GM18907 (cell line): ENCODE data around the gene MRPS10.

Experiments used
- ATAC-seq: cut with Tn5 transposase; IDR thresholded peaks from one replicate; pipeline ENCODE4 v1.9.1; 2021; ENCODE audit warnings: mild to moderate bottlenecking, moderate library complexity; ENCODE audit not compliant: unreplicated experiment

Gene MRPS10

GRCh38 chr6:42217519-42218367 is at the start of gene MRPS10:
Gene MRPS10, minus strand, starts transcription at chr6:42217861. Its CDS starts 12 bp downstream, at chr6:42217849.
- peak; percentile 88 for ATAC-seq

DNA sequence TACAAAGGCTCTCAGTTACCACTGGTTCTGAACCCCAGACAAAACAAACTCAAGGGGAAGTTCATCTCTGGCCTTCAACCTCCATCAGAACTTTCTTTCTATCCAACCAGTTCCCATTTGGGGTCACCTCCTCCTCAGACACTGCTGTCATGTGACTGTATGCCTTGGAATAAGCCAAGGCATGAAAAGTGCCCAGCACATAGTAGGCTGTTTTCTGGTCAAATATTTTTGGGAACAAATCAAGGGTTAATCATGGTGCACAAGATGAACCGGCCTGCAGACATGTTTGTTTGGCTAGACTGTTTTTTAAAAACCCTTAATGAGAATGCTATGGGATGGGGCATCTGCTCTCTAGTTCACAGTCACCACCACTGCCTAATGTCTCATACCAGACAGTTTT is 48.9 kb upstream of the MRPS10 start:
- ATAC-seq: no peak

DNA sequence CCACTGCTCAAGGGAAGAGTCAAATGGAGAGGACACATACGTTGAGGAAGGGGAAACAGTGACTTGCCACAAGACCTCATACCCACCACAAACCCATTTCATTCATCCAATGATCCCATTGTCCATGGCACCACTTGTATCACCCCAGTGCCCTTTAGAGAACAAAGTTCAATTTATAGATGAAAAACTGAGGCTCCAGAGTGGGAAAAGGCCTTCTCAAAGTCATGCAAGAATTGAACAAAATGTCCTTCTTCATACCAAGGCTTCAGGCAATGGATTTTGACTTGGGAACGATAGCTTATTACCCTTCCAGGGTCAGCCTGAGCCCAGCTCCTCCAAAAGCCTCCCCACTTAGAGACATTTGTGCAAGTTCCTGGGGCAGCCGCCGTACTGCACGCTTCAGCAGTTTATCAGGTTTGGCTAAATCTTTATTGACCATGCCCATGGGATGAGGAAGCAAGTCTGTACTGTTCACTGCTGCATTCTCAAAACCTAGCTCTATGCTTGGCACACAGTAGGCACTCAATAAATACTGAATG is 47.3 kb upstream of the MRPS10 start:
- no peak for ATAC-seq

DNA sequence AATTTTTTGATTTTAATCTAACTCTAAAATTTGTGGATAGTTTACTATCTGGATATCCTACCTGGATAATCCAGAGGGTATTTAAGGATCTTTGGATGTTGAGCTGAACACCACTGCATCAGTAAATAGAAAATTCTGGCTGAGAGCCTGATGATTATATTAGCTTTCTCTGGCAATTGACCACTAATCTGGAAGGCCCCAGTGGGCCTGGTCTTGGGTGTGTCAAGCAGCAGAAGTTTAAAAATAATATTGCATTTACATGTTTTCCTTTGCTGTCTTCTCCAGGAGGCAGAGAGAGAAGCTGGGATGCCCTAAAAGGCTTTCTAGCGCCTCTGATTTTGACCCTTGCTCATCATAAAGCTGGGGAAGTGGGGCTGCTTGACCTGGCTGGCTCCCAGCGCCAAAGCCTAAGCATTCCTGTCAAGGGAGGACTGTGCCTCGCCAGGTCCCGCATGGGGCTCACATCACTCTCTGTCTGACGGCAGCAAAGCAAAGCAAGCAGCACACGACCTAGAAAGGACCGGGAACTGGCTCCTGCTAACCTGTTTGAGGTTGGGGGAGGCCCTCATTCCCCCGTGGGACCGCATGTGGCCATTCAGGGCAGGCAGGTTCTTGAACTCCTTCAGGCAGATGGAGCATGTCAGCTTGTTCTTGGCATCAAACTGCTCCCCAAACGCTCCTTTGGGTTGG is 46.6 kb upstream of the MRPS10 start:
- no peak for ATAC-seq

- no peak for ATAC-seq
These were observed 45.6 kb upstream of the MRPS10 start for GRCh38 chr6:42263165-42263728.

DNA sequence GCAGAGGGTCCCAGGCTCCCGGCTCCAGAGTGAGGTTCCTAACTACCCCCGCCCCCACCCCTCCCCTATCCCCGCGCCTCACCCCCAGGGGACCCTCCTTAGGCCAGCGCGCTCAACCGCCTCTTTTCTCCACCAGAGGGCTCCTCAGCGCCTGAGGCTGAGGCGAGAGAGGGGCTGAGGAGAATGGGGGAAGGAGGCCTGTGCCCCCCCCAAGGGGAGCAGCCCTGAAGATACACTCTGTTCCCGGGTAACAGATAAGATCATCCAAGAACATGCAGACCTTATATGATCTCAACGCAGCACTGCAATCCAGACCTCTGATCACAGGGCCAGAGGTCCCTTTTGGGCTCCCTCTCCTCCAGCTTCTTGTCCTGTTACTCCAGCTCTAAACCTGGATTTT is 43.3 kb upstream of the MRPS10 start:
- no peak for ATAC-seq

GRCh38 chr6:42260396-42260888 is 42.8 kb upstream of the MRPS10 start:
- ATAC-seq: no peak

DNA sequence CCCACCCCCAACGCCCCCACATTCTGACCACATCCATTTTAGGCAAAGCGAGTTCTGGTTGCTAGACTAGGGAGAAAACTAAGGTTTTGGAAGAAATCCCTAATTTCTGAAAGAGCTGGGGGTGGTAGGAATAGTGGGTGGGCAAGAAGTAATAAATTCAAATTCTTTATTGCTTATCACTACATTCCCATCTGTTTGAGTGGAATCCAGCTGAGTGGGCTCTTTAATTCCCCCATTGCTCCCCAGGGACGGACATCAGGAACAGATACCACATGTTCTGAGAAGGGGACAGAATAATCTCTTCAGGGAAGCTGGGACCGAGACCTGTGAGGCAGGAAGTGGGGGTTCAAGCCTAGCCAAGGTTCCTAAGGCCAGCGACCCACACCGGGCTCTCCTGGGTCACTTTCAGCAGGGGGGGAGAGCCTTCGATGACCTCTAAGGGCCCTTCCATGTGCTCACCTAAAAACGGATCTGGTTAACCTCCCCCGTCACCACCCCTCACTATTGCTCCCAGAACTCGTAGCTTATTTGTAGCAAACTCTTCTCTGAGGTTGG is 42.3 kb upstream of the MRPS10 start:
- no peak for ATAC-seq

DNA sequence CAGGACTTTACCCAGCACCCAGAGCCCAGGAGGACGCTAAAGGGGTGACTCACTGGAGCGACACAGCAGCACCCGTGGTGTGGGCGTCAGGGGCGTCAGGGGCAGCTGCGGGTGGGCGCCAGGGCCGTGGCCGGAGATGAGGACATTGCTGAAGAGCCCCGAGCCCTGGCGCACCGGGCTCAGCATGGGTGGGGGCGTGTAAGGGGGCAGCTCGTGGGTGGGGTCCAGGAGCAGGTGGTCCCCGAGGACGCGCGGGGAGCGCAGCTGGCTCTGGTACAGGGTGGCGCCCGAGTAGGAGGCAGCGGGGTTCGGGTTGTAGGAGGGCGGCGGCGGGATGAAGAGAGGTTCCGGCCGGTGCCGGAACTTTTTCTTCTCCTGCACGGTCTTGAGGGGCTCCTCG is 41.6 kb upstream of the MRPS10 start:
- no peak for ATAC-seq

DNA sequence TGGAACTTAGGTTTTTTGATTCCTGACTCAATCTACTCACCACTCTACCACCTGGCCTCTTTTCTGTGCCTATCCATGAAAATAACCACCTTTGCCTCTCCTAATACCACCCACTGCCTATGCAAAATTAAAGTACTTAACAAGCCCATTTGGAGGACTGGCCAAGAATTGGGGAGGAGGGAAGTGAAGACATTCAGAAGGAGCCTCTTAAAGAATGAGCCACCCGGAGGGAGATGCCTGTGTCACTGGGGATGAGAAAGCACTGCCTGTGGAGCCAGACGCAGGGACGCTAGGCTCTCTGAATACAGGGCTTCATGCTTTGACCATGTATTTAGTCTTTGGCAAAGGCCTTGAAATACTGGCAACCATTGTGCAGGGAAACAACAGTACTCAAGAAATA is 40.0 kb upstream of the MRPS10 start:
- ATAC-seq: no peak

DNA sequence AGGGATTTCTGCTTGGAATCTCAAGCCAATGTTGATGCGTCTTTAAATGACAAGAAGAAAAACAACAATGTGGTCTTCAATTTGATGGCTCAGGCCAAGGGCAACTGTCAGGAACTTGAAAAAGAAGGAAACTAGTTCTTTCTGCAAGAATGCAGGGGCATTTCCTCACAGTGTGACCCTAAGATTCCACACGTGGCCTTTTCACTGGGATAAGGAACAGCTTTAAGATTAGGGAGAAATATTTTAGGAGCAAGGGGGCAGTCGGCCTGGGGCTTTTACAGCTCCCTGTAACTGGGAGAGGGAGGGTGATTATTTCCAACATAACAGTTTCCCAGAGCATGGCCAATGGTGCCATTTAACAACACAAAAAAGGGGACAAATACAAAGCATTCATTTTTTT is 39.4 kb upstream of the MRPS10 start:
- no peak for ATAC-seq

DNA sequence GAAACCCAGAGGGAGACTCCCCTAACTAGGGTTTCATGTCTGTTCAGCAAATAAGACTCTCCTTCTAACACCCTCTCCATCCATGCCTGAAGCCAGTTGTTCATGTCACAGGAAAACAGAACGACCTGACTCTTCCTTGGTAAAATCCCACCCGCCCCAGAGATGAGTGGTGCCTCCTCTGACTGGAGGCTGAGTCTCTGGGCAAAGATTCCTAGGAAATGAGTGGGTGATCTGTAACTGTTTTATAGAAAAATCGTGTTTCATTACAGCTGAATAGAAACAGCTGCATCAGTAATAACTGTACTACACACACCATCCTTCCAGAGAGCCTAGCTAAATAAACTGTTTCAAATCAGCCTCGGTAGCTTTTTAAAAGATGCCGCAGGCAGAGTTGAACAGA is 37.4 kb upstream of the MRPS10 start:
- no peak for ATAC-seq

DNA sequence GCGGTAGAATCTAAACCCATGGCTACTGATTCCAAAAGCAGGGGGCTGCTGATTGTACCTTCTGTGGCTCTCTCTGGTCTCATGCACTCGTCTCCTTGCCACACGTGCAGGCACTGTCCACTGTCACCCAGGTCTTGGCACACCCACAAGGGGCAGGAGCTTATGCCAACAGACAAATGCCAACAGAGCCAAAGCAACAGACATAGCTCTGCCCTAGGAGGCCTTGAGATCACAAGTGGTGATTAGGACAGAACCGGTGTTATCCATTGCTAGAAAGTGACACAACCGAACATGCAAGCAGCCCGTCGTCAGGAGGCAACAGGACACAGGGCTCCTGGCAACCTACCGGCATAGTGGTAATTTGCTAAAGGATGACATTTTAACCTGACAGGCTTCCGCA is 36.8 kb upstream of the MRPS10 start:
- no peak for ATAC-seq

DNA sequence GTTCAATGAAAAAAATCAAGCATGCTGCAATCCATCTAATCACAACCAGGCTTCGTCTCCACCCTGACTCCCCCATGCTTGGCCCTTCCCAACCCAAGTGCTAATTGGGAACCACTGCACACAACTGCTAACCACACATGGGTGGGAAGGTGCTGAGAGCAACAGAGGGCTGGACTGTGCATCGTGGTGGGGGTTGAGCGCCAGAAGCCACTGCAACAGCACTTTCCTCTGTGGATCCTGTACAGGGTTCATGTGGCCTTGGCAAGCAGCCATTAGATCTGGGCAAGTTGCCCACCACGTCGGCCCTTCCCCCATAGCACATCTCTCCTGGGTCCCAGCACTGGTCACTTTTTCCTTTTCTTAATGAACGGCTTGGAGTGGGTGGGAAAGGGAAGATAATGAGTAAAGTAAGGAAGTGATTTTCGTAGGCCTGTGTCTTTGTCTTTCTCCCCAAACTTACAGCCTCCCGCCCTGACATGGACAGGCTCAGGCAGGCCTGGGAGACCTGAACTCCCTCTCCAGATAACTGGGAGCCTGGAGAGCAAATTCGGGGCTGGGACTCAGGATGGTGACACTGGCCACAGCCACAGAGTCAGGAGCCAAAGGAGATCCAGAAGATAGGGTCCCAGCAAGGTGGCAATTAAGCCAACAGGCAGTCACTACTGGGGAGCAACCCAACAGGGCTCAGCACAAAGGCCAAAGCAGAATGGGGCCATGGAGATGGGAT is 34.4 kb upstream of the MRPS10 start:
- no peak for ATAC-seq

DNA sequence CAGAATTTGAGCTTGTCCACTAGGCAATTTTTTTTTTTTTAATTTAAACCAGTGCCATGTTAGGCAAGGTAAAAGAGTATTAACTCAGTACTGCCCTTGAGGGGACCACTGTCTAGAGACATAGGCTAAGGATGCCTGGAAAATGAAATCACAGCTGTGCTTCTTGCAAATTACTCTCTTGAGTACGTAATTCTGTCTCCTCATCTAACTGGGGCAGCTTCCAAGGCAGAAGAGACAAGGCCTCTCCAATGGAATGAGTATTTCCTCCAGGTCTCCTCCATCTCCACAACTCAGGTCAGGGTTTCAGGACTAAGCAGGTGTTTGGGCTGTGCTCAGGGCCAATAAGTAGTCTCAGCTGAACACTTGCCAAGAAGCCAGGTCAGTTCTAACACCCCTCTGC is 33.8 kb upstream of the MRPS10 start:
- ATAC-seq: no peak

DNA sequence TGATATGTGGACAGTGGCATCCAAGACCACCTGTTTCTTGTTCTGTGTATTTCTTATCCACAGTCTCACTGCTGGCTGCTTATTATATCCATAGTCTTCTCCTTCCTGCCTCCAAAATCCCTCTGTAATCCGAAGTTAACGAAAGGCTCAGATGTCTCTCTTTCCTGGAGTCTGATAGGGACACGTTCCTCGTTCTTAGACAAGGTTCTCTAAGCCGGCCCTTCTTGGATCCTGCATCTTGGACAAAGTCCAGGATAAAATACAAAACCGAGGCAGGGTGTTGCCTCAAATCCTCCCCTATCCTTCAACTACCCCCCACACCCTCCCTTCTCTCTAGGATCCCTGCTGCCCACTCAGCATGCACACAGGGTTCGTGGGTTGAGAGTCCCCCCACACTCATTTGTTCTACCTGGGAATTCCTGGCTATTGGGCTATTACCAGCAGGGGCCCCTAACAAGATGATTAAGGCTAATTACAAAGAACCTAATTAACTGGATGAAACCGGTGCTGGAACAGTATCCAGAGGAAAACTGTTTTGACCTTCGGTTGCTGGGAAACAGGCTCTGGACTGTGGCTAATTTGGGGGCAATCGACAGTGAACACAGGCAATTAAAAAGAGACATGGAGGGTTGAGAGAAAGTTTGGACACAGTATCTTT is 32.7 kb upstream of the MRPS10 start:
- no peak for ATAC-seq

DNA sequence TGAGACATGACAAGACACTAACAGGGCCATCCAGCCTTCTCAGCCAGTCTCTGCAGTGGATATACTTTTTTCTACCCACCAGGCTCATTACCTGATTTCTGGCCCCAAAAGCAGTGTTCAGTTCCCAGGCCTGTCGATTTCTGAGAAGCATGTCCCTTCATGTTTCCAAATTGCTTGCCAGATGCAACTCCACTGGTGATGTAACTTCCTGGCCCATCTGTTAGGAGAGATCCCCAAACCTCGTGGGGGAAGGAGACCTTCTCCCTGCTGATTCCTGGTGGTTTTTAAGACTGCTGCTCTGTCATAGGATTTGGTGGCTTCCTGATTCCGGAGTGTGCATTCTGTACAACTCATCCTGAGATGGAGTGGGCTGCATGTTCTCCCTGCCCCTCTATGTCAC is 31.6 kb upstream of the MRPS10 start:
- no peak for ATAC-seq

GRCh38 chr6:42243046-42243445 is 25.4 kb upstream of the MRPS10 start:
- ATAC-seq: no peak

- no peak for ATAC-seq
These were observed 24.3 kb upstream of the MRPS10 start for GRCh38 chr6:42241915-42242314.

DNA sequence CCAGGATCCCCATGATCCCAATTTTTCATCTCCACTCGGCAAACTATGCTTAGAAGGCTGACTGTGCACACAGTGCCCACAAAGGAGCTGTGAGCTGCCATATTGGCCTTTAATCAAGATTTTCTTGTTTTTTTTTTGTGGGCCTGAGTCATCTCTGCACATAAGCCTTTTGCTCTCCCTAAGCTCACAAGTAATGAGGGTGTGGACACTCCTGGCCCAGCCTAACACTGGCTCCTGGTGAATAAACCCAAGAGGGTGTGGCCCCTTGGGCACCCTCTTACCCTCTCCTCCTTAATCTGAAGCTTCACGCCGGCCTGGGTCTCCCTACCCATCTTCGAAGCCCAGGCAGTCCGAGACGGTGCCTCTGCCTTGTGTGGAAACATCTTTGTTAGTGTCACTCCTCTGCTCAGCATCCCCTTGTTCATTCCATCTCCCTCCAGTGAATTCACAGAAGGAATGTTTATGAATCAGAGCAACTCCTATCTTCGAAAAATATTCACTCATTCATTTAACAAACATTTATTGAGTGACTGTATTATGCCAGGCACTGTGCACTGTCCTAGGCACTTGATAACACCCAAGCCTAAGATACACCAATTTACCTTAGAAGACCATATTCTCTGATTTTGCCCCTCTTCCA is 22.2 kb upstream of the MRPS10 start:
- no peak for ATAC-seq
